ENCODE results near the gene GATAD2B. TPM values are rescaled to one million over a fixed set of nuclear protein-coding genes. Genes with fewer than 3 reads are reported as not detected.

The GATAD2B gene
- total RNA-seq, 4 donors from 2014 or later = 22.0 to 40.7 (median 28.1) TPM

DNA sequence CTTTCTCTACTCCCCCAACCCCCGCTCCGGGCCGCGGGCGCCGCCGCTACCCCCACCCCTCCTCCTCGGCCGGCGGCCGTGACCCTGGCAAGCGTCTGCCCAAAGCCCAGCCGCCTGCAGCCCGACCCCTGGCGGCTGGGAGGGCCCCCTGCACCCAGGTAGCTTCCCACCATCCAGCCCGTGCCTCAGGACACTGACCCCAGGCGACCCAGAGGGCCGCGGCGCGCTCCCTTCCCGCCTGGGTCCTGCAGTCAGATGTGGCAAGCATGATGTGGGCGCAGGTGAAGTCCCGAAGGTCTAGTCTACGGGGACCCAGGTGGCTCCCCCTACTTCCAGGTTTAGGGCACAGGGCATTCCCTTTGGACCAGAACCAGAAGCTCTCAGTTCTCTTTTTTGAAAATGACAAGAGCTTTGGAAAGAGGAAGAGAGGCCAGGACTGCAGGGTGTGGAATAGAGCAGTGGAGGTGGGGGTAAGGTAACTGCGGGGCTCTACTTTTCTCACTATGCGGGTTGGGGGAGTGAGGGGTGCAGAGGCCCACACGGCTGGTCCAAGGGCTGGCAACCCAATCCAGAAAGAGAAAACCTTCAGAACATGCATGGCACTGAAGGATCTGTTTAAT lies 24.0 kb upstream of the GATAD2B start, which contains the start of gene DENND4B:
Gene DENND4B, minus strand, starts transcription at position 97 of the 620 bp plus-strand sequence. CDS start 2,344 bp downstream, outside the sequence.
- H3K36me3 ChIP-seq = peaks cover 0 to 53% of the 10 kb centered on the region in 2 donors
- peak within 1 kb of the TSS; percentile 70 to 90 (median 78) for H3K4me3 ChIP-seq
- peaks cover 15 to 31% of the 10 kb centered on the region in 2 donors for H3K4me1 ChIP-seq
- no peaks in the 10 kb centered on the region for H3K27me3 ChIP-seq
- no peaks in the 10 kb centered on the region for H3K9me3 ChIP-seq
- ATAC-seq (peak; percentile 74 to 75), DNase-seq (peak; percentile 71 to 86)
- peak within 1 kb of the TSS; percentile 98 to 99 (median 98) for H3K27ac ChIP-seq
- no peak for TF ChIP-seq POLR2A (IDR thresholded peaks at IDR 0.05)
- TF ChIP-seq, protein P1, sequence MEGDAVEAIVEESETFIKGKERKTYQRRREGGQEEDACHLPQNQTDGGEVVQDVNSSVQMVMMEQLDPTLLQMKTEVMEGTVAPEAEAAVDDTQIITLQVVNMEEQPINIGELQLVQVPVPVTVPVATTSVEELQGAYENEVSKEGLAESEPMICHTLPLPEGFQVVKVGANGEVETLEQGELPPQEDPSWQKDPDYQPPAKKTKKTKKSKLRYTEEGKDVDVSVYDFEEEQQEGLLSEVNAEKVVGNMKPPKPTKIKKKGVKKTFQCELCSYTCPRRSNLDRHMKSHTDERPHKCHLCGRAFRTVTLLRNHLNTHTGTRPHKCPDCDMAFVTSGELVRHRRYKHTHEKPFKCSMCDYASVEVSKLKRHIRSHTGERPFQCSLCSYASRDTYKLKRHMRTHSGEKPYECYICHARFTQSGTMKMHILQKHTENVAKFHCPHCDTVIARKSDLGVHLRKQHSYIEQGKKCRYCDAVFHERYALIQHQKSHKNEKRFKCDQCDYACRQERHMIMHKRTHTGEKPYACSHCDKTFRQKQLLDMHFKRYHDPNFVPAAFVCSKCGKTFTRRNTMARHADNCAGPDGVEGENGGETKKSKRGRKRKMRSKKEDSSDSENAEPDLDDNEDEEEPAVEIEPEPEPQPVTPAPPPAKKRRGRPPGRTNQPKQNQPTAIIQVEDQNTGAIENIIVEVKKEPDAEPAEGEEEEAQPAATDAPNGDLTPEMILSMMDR (IDR thresholded peaks at IDR 0.05 in 4 of 5, conservative IDR thresholded peaks at IDR 0.05 in 1 of 5) = peak; percentile 91 to 99 (median 97)
- in situ Hi-C loops (cut with MboI; ENCODE audit: low sequenced_read_pairs in 4 of 4) = loop anchor here in 2 of 4 donors (5.0 to 10.0 kb wide), 2 partner anchors 41 to 152 kb away; partner anchors contain the start of gene RAB13 (in 1 of the 2)
- intact Hi-C loops (cut with DNase I; ENCODE audit: low total_unique reads) = loop anchor here (1.0 kb wide), 4 partner anchors 12 to 149 kb away; partner anchors contain the start of genes CRTC2 and RAB13

DNA sequence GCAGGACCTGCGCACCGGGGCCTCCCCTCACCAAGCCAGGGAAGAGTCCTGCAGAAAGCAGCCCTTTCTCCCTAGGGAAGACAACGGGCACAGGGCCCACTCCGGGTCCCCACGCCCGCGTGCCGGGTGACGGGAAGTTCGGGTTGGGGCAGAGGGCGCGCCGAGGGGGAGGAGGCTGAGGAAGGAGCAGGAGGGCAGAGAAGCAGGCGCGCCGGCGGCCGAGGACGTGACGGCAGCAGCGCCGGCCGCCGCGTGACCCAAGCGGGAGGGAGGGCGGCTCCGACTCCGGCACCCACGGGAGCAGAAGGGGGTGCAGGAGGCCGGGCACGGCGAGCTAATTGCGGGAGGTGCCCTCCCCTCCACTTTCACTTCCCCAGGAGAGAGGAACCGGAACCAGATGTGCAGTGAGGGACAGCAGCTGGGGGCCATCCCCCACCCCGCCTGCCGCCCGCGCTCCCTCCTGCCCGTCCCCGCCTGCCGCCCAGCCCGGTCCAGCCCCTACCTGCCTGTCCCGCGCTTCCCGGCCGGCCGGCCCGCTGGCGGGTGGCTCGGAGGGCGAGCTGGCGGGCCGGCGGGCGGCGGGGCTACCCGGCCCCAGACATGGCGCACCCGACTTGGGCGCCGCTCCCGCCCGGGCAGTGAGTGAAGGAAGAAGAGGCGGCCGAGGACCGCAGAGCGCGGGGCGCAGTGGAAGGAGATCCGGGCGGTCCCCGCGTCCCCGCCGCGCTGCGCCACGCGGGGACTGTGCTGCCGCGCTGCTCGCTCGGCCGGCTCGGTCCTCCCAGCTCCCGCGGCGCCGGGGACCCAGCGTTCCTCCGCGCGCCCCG lies 23.2 kb upstream of the GATAD2B start:
- Histone ChIP-seq H3K9me3 (no peaks in the 10 kb centered on the region), H3K4me3 (peak overlapping the region; percentile 70 to 90 (median 78)), H3K27ac (peak overlapping the region; percentile 98 to 99 (median 98)), H3K4me1 (peaks cover 15 to 31% of the 10 kb centered on the region in 2 donors), H3K36me3 (peaks cover 0 to 51% of the 10 kb centered on the region in 2 donors), H3K27me3 (no peaks in the 10 kb centered on the region)
- TF ChIP-seq, protein P1 (IDR thresholded peaks at IDR 0.05 in 4 of 5, conservative IDR thresholded peaks at IDR 0.05 in 1 of 5) = no peak
- TF ChIP-seq POLR2A (IDR thresholded peaks at IDR 0.05) = peak; percentile 76 to 86
- intact Hi-C loops (cut with DNase I; ENCODE audit: low total_unique reads) = loop anchor here (1.0 kb wide), 4 partner anchors 12 to 149 kb away; partner anchors contain the start of genes CRTC2 and RAB13
- in situ Hi-C loops (cut with MboI; ENCODE audit: low sequenced_read_pairs in 4 of 4) = loop anchor here in 2 of 4 donors (5.0 to 10.0 kb wide), 2 partner anchors 41 to 151 kb away; partner anchors contain the start of gene RAB13 (in 1 of the 2)
- DNase-seq (peak; percentile 84), ATAC-seq (peak; percentile 74 to 83)

DNA sequence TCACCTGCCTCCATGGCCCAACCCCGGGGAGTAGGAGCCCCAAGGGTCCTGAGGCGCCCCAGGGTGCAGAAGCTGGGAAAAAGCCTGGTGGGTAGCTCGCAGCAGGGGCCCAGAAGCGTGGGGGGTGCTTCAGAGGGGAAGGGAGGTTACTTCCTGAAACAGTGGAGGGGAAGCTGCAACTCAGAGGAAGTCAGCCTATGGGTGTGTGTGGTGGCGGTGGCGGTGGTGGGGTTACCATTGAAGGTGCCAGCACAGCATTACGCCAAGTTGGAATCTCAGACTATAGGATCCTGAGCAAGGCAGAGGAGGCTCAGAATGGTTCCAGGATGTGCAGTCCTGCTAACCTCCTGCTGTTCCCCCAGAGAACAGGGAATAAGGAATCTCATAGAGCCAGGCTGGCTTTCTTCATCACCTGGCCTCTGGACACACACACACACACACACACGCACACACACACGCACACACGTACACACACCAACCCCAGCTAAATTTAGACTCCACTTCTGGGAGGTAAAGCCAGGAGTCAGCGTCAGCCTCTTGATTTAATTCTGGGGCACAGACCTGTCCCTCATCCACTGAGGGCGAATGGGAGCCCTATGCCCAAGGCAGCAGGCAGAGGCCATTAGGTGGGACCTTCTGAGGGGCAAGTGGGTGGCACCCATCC lies 22.5 kb upstream of the GATAD2B start:
- intact Hi-C loops (cut with DNase I; ENCODE audit: low total_unique reads) = no loop called here

More for the DNA sequence above, 22.5 kb upstream of the GATAD2B start:
- in situ Hi-C loops (cut with MboI; ENCODE audit: low sequenced_read_pairs in 4 of 4) = loop anchor here in 2 of 4 donors (5.0 to 10.0 kb wide), 2 partner anchors 42 to 150 kb away; partner anchors contain the start of gene RAB13 (in 1 of the 2)
- TF ChIP-seq, protein P1 (IDR thresholded peaks at IDR 0.05 in 4 of 5, conservative IDR thresholded peaks at IDR 0.05 in 1 of 5) = no peak
- peak in 1 of 2 donors; percentile 72 for TF ChIP-seq POLR2A (IDR thresholded peaks at IDR 0.05)
- H3K4me1 ChIP-seq = peaks cover 15 to 31% of the 10 kb centered on the region in 2 donors
- no peaks in the 10 kb centered on the region for H3K27me3 ChIP-seq
- DNase-seq = peak; percentile 80 to 90
- no peaks in the 10 kb centered on the region for H3K9me3 ChIP-seq
- ATAC-seq = peak; percentile 74 to 79
- peak overlapping the region; percentile 70 to 90 (median 78) for H3K4me3 ChIP-seq
- H3K27ac ChIP-seq = peak overlapping the region; percentile 98 to 99 (median 98)
- H3K36me3 ChIP-seq = peaks cover 0 to 49% of the 10 kb centered on the region in 2 donors
